HG02884 (cell line): ENCODE data around the gene ZAR1L.
"Not testable (repeated sequence)": the region's sequence is repeated elsewhere in the genome, so short reads cannot be mapped to it uniquely, and the experiment has no call there.

Experiments used
- ATAC-seq: cut with Tn5 transposase; IDR thresholded peaks from one replicate; pipeline ENCODE4 v1.9.1; 2021; ENCODE audit warnings: mild to moderate bottlenecking, moderate library complexity; ENCODE audit not compliant: unreplicated experiment

ZAR1L gene, protein sequence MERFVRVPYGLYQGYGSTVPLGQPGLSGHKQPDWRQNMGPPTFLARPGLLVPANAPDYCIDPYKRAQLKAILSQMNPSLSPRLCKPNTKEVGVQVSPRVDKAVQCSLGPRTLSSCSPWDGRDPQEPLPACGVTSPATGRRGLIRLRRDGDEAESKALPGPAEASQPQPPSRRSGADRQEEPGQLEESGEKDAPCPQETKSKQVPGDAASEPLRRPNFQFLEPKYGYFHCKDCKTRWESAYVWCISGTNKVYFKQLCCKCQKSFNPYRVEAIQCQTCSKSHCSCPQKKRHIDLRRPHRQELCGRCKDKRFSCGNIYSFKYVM

DNA sequence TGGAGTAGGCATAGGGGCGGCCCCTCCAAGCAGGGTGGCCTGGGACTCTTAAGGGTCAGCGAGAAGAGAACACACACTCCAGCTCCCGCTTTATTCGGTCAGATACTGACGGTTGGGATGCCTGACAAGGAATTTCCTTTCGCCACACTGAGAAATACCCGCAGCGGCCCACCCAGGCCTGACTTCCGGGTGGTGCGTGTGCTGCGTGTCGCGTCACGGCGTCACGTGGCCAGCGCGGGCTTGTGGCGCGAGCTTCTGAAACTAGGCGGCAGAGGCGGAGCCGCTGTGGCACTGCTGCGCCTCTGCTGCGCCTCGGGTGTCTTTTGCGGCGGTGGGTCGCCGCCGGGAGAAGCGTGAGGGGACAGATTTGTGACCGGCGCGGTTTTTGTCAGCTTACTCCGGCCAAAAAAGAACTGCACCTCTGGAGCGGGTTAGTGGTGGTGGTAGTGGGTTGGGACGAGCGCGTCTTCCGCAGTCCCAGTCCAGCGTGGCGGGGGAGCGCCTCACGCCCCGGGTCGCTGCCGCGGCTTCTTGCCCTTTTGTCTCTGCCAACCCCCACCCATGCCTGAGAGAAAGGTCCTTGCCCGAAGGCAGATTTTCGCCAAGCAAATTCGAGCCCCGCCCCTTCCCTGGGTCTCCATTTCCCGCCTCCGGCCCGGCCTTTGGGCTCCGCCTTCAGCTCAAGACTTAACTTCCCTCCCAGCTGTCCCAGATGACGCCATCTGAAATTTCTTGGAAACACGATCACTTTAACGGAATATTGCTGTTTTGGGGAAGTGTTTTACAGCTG lies at the start of gene ZAR1L, which contains the start of gene BRCA2:
TSS of gene ZAR1L (minus strand) at position 126 of the 790 bp plus-strand sequence. CDS start 3,438 bp downstream, outside the sequence.
TSS of gene BRCA2 (plus strand) at position 271 of the 790 bp plus-strand sequence. CDS start 953 bp downstream, outside the sequence.
- ATAC-seq = peak; percentile 89

DNA sequence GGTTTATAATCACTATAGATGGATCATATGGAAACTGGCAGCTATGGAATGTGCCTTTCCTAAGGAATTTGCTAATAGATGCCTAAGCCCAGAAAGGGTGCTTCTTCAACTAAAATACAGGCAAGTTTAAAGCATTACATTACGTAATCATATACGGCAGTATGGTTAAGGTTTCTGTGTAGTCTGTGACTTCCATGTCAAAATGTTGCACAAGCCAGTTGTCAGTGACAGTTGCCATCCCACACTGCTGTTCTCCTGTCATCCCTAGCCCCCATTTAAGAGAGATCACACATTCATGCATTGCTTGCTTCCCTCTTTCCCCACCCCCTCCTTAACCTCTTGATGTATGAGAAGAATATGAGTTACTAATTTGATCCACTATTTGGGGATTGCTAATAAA lies 47.4 kb upstream of the ZAR1L start:
- no peak for ATAC-seq

DNA sequence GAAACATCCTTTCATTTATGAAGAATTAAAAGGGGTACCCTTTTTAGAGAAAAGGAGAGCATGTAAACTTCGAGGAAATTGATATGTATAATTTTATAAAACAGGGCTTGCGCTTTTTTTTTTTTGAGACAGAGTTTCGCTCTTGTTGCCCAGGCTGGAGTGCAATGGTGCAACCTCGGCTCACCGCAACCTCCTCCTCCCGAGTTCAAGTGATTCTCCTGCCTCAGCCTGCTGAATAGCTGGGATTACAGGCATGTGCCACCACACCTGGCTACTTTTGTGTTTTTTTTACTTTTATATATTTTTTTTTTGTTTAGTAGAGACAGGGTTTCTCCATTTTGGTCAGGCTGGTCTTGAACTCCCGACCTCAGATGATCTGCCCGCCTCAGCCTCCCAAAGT lies 40.8 kb upstream of the ZAR1L start:
- not testable (repeated sequence) for ATAC-seq

DNA sequence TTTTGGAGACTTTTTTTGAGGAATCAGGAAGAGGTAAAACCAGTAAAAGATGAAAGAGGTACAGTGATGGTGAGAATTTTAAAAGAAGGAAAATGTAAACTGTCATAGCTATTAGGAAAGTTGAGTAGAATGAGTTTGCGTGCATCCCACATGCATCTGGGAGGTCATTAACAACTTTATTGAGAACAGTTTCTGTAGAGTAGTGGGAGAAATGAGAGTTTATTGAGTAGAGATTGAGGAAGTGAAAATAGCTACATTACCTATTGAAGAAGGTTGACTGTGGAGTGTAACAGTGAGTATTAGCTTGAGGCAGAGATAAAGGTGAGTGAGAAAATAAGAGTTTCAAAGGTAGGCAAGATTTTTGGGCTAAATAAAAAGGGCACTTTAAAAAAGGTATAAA lies 38.9 kb upstream of the ZAR1L start:
- peak; percentile 66 for ATAC-seq

DNA sequence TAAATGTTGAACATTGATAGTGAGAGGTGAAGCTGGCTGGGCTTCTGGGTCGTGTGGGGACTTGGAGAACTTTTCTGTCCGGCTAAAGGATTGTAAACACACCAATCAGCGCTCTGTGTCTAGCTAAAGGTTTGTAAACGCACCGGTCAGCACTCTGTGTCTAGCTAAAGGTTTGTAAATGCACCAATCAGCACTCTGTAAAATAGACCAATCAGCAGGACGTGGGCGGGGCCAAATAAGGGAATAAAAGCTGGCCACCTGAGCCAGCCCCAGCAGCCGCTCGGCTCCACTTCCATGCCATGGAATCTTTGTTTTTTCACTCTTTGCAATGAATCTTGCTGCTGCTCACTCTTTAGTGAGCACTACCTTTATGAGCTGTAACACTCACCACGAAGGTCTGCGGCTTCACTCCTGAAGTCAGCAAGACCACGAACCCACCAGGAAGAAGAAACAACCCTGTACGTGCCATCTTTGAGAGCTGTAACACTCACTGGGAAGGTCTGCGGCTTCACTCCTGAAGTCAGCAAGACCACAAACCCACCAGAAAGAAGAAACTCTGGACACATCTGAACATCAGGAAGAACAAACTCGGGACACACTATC lies 35.8 kb upstream of the ZAR1L start:
- ATAC-seq = not testable (repeated sequence)

DNA sequence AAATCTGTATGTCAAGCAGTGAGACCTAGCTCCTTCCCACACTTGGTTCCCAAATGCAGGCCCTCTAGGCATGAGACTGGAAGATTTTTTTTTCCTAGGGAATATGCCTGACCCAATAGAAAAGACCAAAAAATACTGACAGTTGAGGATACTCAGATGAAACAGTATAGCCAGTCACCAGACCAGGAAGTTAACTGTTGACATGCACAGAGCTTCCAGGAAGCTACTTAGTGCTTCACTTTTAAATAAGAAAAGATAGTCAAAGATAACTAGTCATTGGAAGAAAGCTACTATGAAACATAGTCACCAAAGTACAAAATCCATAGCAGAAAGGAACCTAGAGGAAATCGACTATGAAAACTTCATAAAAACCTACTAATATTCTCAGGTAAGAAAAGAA lies 32.5 kb upstream of the ZAR1L start:
- ATAC-seq = no peak

DNA sequence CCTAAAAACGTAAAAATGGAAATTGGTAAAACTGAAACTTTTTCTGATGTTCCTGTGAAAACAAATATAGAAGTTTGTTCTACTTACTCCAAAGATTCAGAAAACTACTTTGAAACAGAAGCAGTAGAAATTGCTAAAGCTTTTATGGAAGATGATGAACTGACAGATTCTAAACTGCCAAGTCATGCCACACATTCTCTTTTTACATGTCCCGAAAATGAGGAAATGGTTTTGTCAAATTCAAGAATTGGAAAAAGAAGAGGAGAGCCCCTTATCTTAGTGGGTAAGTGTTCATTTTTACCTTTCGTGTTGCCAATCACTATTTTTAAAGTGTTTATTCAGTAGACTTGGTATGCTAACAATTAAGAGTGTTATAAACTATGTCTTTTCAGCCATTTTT lies 25.8 kb upstream of the ZAR1L start:
- ATAC-seq = no peak

DNA sequence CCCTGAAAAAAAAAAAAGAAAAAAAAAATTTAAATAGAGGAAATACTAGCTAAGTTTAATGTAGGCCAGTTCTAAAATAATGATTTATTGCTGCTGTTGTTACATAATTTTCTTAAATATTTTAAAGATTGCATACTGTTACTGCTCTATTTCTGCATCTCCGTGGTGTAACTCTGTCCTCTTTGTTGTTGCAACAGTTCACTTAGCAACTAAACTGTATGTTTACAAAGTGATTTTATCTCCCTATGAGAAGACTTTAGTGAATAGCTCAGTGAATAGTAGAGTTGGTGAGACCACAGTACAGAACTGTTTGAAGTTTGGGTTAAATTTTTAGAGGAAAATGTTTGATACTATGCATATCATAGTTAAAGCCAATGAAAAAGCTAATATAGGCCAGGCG lies 19.5 kb upstream of the ZAR1L start:
- no peak for ATAC-seq

DNA sequence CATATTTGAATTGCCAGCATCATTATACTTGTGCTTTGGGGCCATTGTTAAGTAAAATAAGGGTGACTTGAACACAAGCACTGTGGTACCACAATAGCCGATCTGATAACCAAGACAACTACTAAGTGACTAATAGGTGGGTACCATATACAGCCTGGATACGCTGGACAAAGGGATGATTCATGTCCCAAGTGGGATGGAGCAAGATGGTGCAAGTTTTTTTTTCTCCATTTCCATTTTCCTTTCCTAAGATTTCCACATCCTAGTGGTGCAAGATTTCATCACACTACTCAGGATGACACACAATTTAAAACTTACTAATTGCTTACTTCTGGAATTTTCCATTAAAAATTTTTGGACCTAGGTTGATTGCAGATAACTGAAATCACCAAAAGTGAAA lies 15.3 kb upstream of the ZAR1L start:
- no peak for ATAC-seq

DNA sequence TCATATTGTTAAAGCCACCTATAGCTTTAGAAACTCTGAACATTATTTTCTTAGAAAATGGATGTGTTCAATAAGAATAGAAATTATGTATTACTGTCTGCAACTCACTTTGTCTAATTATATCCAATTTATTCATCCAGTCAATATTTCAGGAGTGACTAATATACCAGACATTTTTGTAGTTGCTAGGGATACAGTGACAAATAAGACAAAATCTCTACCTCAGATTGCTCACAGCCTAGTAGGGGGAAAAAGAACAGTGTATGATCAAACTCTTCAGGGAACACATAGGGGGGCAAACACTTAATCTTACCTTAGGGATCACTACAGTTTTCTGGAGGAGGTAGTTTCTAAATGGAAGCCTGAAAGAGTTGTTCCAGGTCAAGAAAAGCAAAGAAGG lies 8.7 kb upstream of the ZAR1L start:
- no peak for ATAC-seq

DNA sequence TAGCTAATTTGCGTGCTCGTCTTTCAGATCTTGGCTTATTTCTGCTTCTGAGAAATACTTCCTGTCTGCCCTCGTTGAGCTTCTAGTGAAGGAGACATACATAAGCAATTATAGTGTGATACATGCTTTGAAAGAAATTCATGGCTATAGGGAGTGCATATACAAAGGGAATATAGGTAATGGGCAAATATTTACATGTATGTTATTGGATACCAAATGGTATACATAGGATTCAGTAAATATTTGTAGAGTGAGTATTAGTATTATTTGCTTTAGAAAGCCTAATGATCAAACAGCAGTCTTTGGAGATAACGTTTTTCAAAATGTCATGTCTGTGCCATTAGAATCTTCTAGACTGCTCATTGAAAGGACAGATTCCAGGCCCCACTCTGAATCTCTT lies 5.4 kb upstream of the ZAR1L start:
- no peak for ATAC-seq

DNA sequence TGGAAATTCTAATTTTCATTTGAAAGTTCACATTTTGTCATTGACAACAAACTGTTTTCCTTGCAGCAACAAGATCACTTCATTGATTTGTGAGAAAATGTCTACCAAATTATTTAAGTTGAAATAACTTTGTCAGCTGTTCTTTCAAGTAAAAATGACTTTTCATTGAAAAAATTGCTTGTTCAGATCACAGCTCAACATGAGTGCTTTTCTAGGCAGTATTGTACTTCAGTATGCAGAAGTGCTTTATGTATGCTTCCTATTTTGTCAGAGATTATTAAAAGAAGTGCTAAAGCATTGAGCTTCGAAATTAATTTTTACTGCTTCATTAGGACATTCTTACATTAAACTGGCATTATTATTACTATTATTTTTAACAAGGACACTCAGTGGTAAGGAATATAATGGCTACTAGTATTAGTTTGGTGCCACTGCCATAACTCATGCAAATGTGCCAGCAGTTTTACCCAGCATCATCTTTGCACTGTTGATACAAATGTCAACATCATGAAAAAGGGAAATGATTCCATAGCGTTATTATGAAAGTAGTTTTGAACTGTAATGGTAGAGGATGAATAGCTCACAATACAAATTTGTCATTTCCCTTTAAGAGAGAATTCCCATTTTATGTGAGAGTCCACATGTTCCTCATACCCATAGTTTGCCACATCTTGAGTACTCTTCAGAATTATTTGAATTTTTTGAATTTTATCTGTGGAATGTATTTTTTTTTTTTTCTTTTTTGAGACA lies 2.7 kb upstream of the ZAR1L start:
- ATAC-seq = no peak

DNA sequence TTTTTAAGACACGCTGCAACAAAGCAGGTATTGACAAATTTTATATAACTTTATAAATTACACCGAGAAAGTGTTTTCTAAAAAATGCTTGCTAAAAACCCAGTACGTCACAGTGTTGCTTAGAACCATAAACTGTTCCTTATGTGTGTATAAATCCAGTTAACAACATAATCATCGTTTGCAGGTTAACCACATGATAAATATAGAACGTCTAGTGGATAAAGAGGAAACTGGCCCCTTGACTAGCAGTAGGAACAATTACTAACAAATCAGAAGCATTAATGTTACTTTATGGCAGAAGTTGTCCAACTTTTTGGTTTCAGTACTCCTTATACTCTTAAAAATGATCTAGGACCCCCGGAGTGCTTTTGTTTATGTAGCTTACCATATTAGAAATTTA lies 1.3 kb upstream of the ZAR1L start:
- no peak for ATAC-seq

DNA sequence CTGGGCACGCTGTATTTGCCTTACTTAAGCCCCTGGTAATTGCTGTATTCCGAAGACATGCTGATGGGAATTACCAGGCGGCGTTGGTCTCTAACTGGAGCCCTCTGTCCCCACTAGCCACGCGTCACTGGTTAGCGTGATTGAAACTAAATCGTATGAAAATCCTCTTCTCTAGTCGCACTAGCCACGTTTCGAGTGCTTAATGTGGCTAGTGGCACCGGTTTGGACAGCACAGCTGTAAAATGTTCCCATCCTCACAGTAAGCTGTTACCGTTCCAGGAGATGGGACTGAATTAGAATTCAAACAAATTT lies 821 bp upstream of the ZAR1L start:
- ATAC-seq = peak; percentile 36

DNA sequence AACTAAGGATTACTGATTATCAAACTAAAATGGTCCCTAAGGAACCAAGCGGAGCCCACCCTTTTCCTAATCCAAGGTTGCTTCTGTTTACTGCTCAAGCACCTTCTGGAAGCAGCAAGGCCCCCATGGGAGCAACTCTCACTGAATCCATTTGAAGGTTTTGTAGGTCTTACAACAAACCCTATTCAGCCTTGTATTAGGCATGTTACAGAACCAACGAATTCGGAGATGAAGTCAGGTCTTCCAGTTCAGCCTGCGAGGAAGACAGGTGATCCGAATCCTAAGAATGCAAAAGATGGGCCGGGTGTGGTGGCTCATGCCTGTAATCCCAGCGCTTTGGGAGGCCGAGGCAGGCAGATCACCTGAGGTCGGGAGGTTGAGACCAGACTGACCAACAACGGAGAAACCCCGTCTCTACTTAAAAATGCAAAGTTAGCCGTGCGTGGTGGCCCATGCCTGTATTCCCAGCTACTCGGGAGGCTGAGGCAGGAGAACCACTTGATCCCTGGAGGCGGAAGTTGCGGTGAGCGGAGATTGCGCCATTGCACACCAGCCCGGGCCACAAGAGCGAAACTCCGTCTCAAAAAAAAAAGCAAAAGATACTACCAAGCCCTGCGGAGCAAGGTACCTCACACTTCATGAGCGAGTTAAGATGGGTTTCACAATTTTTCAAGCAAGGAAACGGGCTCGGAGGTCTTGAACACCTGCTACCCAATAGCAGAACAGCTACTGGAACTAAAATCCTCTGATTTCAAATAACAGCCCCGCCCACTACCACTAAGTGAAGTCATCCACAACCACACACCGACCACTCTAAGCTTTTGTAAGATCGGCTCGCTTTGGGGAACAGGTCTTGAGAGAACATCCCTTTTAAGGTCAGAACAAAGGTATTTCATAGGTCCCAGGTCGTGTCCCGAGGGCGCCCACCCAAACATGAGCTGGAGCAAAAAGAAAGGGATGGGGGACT lies 609 bp downstream of the ZAR1L start:
- peak; percentile 15 for ATAC-seq

DNA sequence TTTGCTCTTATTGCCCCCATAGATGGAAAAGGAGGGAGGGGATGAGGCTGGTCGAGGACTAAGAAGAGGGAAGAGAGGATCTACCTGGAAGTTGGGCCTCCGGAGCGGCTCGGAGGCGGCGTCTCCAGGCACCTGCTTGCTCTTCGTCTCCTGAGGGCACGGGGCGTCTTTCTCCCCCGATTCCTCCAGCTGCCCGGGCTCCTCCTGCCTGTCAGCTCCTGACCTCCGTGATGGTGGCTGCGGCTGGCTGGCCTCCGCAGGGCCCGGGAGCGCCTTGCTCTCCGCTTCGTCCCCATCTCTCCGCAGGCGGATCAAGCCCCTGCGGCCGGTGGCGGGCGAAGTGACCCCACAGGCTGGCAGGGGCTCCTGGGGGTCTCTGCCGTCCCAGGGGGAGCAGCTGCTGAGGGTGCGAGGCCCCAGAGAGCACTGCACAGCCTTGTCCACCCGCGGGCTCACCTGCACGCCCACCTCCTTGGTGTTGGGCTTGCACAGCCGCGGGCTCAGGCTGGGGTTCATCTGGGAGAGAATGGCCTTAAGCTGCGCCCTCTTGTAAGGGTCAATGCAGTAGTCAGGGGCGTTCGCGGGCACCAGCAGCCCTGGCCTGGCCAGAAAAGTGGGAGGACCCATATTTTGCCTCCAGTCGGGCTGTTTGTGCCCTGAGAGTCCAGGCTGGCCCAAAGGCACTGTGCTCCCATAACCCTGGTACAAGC lies 3.8 kb downstream of the ZAR1L start:
- ATAC-seq = no peak

DNA sequence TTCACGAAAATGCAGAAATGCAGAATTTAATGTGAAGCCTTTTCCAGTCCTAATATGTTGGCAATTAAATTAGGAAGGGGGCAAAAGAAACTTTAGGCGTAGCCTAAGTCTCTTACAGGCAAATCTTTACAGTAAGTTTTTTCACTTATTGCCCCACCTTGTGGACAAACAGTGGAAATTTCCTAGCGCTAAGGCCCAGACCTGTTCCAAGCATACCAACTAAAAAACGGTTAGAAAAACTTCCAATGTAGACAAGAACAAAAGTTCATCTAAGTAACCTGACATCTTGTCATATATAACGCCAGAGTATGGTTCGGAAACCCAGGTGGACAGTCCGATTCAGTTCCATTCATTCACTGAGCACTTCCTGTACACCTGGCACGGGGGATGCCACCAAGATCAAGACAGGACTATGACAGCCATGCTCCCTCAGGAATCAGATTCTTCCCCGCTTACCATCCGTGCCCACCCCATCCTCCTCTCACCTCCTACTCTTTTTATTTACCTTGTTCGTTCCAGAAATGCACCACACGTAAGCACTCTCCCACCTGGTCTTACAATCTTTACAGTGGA lies 4.9 kb downstream of the ZAR1L start:
- ATAC-seq = peak; percentile 88

DNA sequence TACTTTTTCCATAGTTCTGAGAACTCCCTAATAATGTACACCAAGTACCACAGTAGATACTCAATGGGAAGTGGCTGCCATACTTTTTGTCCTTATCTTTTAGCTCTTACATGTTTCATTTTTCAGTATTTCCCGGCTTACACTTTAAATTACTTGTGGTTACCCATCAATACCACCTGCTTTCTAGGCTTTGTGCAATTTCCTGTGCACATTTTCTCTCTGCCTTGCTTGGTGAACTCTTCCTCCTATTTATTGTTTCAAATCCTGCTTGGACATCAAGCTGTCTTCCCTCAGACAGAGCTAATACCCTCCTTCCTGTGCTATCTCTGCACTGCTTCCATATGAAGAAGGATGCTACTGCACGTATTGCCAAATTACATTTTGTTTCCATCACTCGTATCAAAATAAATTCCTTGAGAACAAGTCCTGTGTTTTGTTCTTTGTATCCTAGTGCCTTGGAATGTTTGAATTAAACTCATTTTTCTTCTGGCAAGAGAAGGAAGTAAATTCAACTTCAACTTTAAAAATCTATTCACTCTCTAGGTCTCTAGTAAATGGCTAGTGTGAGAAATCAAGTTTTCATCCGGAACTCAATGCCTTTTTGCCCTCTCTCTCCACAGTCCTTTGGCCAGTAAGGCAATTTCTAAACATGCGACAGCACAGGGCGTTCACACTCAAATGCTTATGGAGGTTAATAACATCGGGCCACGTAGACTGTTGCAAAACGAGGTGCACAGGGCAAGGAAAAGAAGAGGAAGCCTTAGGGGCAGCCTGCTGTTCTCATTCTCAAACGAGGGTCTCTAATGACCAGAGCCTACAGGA lies 5.6 kb downstream of the ZAR1L start:
- peak; percentile 33 for ATAC-seq
